Lower leg skin (tissue), 4 donors: ENCODE data around the gene ST8SIA2. TPM values are rescaled to one million over a fixed set of nuclear protein-coding genes. Genes with fewer than 3 reads are reported as not detected.

Experiments
- DNase-seq, 2 donors: peaks; one replicate each; pipeline ENCODE4 v3.0.0-alpha.2; 2019; ENCODE audit warnings: low spot score in 2 of 2
- H3K4me3 ChIP-seq: fragments of 200-600 bp; sonication (generic); 2 replicates; pipeline ENCODE4 v1.5.1; 2017; ENCODE audit warnings: mild to moderate bottlenecking, low read depth; ENCODE audit not compliant: poor library complexity, severe bottlenecking
- CTCF ChIP-seq, 3 donors: fragments of 450-650 bp; IDR thresholded peaks; one replicate each; pipeline ENCODE4 v1.5.1; 2016; ENCODE audit warnings: antibody characterized with exemption in 3 of 3, mild to moderate bottlenecking in 3 of 3, moderate library complexity in 2 of 3
- POLR2A ChIP-seq, 2 donors: fragments of 450-650 bp; IDR thresholded peaks; one replicate each; pipeline ENCODE4 v1.6.1; 2016 to 2017; ENCODE audit warnings: antibody characterized with exemption in 2 of 2, mild to moderate bottlenecking in 1 of 2, moderate library complexity in 1 of 2
- WGBS, 2 donors: methylation state at CpG; one replicate each; pipeline ENCODE4 v1.1.5; 2018; 5-methylcytosine and 5-hydroxymethylcytosine counted together
- intact Hi-C: fragments of 100-400 bp; cut with DNase I; formaldehyde crosslinking; loops from one replicate; pipeline ENCODE4 v1.15.0; 2023; ENCODE audit warnings: low total_unique reads
- total RNA-seq, 4 donors: library from RNA; depleted of rRNA; stranded (reverse); fragments of >200 nt; gene quantifications; one replicate each; pipeline ENCODE4 v1.1.0, GENCODE V29; 2016

ST8SIA2 gene
- total RNA-seq, 4 donors from 2014 or later, result 0.06 TPM; not detected in 3

- intact Hi-C loops, result no loop called here
- no peak overlapping the region for H3K4me3 ChIP-seq
- 50 to 60% methylated on average over 10 of the region's 10 CpGs for WGBS, 2 donors
- no peak for DNase-seq
- no peak for TF ChIP-seq POLR2A (IDR thresholded peaks at IDR 0.05)
- TF ChIP-seq CTCF (IDR thresholded peaks at IDR 0.05), result no peak
Measured at GRCh38 chr15:92377083-92377789, 16.4 kb upstream of the ST8SIA2 start.

- WGBS, 2 donors, result 46 to 54% methylated on average over 10 of the region's 10 CpGs
- H3K4me3 ChIP-seq, result no peak overlapping the region
- DNase-seq, result no peak
- intact Hi-C loops, result no loop called here
- TF ChIP-seq POLR2A (IDR thresholded peaks at IDR 0.05) (no peak), CTCF (IDR thresholded peaks at IDR 0.05) (no peak)
Measured at GRCh38 chr15:92383519-92384324, 10.0 kb upstream of the ST8SIA2 start.

- intact Hi-C loops, result no loop called here
- no peak overlapping the region for H3K4me3 ChIP-seq
- 70 to 90% methylated on average over 2 of the region's 2 CpGs for WGBS, 2 donors
- no peak for DNase-seq
- TF ChIP-seq POLR2A (IDR thresholded peaks at IDR 0.05) (no peak), CTCF (IDR thresholded peaks at IDR 0.05) (no peak)
Measured at GRCh38 chr15:92384381-92384780, 9.3 kb upstream of the ST8SIA2 start.

- H3K4me3 ChIP-seq, result no peak overlapping the region
- WGBS, 2 donors, result 73 to 77% methylated on average over 2 of the region's 2 CpGs
- TF ChIP-seq CTCF (IDR thresholded peaks at IDR 0.05) (no peak), POLR2A (IDR thresholded peaks at IDR 0.05) (no peak)
- DNase-seq, result no peak
- intact Hi-C loops, result no loop called here
Measured at GRCh38 chr15:92385096-92385495, 8.6 kb upstream of the ST8SIA2 start.

- intact Hi-C loops, result no loop called here
- no peak for DNase-seq
- no peak overlapping the region for H3K4me3 ChIP-seq
- TF ChIP-seq CTCF (IDR thresholded peaks at IDR 0.05), result no peak
- no peak for TF ChIP-seq POLR2A (IDR thresholded peaks at IDR 0.05)
- WGBS, 2 donors, result 14 to 28% methylated on average over 4 of the region's 4 CpGs
Measured at GRCh38 chr15:92391640-92392039, 2.0 kb upstream of the ST8SIA2 start.
